GM19467 (cell line): ENCODE data around the gene RNF214.
"Not testable (repeated sequence)": the region's sequence is repeated elsewhere in the genome, so short reads cannot be mapped to it uniquely, and the experiment has no call there.

Source experiments
- ATAC-seq: cut with Tn5 transposase; IDR thresholded peaks from one replicate; pipeline ENCODE4 v1.9.1; 2021; ENCODE audit warnings: mild to moderate bottlenecking, moderate library complexity; ENCODE audit not compliant: unreplicated experiment

Gene RNF214

DNA sequence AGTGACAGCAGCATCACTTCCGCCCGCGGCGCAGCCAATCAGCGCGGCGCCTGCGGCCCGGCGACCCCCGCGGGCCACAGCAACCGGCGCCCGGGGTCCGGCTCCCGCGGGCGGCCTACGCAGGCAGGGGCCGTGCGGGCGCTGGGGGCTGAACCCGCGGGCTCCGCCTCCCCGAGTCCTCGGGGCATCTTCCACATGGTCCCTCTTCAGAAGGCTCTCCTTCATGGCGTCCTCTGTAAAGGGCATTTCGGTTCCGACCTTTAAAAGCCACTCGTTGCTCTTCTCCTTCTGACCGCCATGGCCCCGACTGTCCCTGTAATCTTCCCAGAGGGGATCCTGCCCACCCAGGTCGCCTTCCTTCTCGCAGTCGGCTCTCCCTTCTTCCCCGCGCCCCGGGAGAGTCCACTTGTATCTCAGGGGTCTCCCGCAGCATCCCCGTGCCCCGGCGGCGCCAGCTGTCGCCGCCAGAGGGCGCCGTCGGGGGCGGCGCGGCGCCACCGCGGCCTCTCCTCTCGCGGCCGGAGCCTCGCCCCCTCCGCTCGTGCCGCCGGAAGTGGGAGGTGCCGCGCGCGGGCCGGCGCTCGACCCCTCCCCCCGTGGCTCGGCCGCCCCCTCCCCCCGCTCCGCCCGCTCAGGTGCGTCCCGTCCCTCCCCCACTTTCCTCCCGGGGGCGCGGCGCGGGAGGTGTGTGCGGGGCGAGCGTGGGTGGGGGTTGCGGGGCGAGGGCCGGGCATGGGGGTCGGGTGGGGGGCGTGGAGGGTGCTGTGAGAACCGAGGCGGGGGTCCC is at the start of gene RNF214:
Gene RNF214, plus strand, starts transcription at position 580 of the 787 bp plus-strand sequence. CDS start 1,602 bp downstream, outside the sequence.
- ATAC-seq: peak; percentile 75

DNA sequence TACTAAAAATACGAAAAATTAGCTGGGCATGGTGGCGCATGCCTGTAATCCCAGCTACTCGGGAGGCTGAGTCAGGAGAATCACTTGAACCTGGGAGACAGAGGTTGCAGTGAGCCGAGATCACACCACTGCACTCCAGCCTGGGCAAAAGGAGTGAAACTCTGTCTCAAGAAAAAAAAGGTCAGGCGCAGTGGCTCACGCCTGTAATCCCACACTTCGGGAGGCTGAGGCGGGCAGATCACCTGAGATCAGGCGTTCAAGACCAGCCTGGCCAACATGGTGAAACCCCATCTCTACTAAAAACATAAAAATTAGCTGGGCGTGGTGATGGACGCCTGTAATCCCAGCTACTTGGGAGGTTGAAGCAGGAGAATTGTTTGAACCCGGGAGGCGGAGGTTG is 49.3 kb upstream of the RNF214 start:
- not testable (repeated sequence) for ATAC-seq

- no peak for ATAC-seq
Observed at GRCh38 chr11:117183724-117184349, 48.6 kb upstream of the RNF214 start.

GRCh38 chr11:117185736-117186430 is 46.6 kb upstream of the RNF214 start:
- ATAC-seq: no peak

GRCh38 chr11:117186431-117186761 is 46.1 kb upstream of the RNF214 start:
- ATAC-seq: no peak

GRCh38 chr11:117187007-117187406 is 45.5 kb upstream of the RNF214 start:
- ATAC-seq: no peak

DNA sequence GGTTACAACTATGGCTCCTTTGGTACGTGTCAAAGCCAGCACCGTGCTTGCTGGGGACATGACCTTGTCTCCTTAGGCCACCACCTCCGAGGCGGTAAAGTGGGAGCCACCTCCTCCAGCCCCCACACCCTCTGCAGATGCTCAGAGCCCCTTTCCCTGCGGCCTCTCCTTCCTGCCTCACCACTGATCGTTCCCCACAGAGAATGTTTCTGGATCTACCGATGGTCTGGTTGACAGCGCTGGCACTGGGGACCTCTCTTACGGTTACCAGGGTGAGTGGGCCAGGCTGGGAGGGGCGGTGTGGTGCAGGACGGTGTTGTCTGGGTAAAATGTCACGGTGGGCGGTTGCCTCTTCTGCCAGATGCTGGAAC is 45.1 kb upstream of the RNF214 start:
- no peak for ATAC-seq

GRCh38 chr11:117187799-117188481 is 44.5 kb upstream of the RNF214 start:
- ATAC-seq: no peak

DNA sequence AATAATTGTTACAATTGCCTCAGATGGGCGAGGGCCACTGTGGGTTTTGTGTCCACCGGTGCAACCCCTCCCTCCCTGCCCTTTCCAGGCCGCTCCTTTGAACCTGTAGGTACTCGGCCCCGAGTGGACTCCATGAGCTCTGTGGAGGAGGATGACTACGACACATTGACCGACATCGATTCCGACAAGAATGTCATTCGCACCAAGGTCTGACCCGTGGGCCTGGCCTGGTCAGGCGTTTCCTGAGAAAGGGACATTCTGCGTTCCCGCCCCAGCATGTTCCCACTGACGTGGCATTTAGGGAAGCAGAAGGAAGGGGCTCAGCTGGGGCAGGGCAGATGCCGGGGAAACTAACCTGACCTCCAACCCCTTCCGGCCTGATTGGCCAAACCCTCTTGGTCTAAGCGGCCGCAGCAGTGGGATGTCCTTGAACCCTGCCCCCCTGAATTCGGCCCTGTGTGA is 43.8 kb upstream of the RNF214 start:
- ATAC-seq: no peak

DNA sequence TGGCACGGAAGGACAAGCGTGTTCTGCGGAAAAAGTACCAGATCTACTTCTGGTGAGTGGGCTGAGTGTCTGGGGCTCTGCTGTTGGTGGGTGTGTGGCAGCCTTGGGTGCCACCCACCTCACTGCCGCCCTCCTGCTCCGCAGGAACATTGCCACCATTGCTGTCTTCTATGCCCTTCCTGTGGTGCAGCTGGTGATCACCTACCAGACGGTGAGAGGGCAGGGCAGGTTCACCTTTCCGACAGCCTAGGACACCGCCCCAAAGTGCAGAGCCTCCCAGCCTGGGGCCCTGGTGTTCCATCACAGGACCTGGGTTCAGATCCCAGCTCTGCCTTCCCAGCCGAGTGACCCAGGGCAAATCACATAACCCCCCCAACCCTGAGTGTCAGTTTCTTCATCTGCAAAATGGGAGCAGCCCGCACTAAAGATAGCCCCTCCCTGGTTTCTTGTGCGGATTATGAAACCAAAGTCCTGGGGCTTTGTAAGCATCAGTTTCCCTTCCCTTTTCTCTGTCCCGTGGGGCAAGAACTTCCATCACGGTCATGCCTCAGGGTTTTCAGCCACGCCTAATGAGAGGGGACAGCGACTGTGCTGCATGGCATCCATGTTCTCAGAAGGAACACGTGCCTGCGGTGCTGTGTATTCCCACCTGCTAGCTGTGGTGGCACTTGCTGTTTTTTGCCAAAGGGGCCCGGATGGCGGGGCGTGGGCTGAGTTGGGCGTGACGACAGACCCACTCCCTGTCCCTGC is 43.1 kb upstream of the RNF214 start:
- ATAC-seq: no peak

DNA sequence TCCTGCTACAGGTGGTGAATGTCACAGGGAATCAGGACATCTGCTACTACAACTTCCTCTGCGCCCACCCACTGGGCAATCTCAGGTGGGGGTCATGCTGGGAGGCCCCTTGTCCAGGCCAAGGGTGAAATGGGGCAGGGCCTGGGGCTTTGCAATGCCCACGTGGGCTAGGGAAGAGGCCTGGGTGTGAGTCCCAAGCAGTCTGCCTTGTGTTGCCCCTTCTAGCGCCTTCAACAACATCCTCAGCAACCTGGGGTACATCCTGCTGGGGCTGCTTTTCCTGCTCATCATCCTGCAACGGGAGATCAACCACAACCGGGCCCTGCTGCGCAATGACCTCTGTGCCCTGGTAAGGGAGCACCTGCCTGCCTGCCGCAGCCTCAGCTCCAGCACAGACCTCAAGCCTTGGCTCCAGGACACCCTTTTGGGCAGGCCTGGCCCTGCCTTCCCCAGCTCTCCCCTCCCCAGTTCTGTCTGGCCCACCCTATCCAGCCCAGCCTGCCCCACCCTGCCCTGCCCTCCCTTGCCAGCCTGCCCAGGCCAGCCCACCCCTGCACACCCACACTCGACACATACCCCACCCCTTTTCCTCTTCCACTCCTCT is 42.4 kb upstream of the RNF214 start:
- no peak for ATAC-seq

GRCh38 chr11:117191680-117192400 is 40.6 kb upstream of the RNF214 start:
- no peak for ATAC-seq

- ATAC-seq: no peak
Observed at GRCh38 chr11:117192401-117192875, 40.0 kb upstream of the RNF214 start.

GRCh38 chr11:117193130-117194020 is 39.1 kb upstream of the RNF214 start:
- ATAC-seq: no peak

DNA sequence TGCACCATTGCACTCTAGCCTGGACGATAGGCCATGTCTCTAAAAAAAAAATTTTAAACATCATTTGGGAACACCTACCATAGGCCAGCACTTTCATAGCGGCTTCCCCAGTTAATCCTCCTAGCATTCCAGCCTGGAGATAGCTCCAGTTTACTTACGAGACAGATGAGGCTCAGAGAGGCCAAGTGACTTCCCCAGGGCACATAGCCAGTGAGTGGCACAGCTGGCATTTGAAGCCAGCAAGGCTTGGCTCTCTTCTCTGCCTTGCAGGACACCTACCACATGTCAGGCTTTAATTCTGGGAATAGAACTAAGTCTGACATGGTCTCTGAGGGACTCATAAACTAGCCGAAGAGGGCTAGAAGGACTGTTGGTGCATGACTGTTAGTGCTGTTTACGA is 38.2 kb upstream of the RNF214 start:
- ATAC-seq: no peak

DNA sequence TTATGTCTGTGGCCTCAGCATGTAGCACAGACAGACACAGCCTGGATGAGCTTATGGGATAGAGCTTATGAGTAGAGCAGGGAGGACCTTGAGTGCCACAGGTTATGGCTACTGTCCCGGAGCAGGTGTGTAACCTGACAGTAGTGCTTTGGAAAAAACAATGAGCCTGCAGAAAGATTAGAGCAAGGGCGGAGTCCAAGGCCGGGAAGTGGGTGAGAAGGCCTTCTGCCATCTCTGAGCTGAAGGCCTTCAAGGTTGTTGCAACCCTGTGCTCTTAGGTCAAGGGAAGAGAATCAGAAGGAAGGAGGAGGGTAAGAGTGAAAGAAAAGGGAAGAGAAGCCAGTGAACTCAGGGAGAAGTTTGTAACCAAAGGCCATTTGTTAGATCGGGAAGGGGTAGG is 37.2 kb upstream of the RNF214 start:
- ATAC-seq: no peak

GRCh38 chr11:117195761-117196160 is 36.7 kb upstream of the RNF214 start:
- ATAC-seq: no peak

DNA sequence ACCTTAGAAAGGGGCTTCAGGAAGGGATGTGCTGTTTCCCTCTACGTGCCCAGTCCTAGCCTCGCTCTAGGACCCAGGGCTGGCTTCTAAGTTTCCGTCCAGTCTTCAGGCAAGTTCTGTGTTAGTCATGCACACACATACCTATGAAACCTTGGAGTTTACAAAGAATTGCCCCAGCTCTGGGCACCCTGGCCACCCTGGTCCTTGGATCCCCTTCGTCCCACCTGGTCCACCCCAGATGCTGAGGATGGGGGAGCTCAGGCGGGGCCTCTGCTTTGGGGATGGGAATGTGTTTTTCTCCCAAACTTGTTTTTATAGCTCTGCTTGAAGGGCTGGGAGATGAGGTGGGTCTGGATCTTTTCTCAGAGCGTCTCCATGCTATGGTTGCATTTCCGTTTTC is 35.5 kb upstream of the RNF214 start:
- ATAC-seq: no peak
